Gastrocnemius medialis (tissue), 4 donors: ENCODE data around the gene CNPY3.

Experiments used
- POLR2A ChIP-seq, 2 donors: fragments of 450-650 bp; IDR thresholded peaks; one replicate each; pipeline ENCODE4 v1.6.1; 2017; ENCODE audit warnings: antibody characterized with exemption in 2 of 2, mild to moderate bottlenecking in 2 of 2, moderate library complexity in 2 of 2
- TF ChIP-seq, protein P1 (sequence below), 5 experiments: fragments of 450-650 bp in 3 of 5; fragments of 200-600 bp in 2 of 5; sonication (generic) in 2 of 5; IDR thresholded peaks in 4 of 5; conservative IDR thresholded peaks in 1 of 5; 1 replicate in 4 of 5; 2 replicates in 1 of 5; pipeline ENCODE4 v1.5.1; 2016 to 2019; ENCODE audit warnings: antibody characterized with exemption in 5 of 5, mild to moderate bottlenecking in 3 of 5, moderate library complexity in 3 of 5

DNA sequence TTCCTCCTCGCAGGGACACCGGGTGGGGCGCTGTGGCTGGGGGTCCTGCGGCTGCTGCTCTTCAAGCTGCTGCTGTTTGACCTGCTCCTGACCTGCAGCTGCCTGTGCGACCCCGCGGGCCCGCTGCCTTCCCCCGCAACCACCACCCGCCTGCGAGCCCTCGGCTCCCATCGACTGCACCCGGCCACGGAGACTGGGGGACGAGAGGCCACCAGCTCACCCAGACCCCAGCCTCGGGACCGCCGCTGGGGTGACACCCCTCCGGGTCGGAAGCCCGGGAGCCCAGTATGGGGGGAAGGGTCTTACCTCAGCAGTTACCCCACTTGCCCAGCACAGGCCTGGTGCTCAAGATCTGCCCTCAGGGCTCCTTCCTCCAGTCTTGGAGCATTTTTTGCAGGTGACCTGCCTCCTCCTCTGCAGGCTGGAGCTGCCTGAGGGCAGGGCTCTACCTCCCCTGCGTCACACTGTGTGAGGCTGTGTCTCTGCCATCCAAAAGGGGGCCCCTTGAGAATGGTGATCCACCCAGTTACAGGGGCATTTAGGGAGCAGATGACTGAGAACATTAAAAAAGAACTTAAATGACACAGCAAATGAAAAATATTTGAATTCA is 3.9 kb upstream of the CNPY3 start:
- TF ChIP-seq, protein P1, sequence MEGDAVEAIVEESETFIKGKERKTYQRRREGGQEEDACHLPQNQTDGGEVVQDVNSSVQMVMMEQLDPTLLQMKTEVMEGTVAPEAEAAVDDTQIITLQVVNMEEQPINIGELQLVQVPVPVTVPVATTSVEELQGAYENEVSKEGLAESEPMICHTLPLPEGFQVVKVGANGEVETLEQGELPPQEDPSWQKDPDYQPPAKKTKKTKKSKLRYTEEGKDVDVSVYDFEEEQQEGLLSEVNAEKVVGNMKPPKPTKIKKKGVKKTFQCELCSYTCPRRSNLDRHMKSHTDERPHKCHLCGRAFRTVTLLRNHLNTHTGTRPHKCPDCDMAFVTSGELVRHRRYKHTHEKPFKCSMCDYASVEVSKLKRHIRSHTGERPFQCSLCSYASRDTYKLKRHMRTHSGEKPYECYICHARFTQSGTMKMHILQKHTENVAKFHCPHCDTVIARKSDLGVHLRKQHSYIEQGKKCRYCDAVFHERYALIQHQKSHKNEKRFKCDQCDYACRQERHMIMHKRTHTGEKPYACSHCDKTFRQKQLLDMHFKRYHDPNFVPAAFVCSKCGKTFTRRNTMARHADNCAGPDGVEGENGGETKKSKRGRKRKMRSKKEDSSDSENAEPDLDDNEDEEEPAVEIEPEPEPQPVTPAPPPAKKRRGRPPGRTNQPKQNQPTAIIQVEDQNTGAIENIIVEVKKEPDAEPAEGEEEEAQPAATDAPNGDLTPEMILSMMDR (IDR thresholded peaks at IDR 0.05 in 4 of 5, conservative IDR thresholded peaks at IDR 0.05 in 1 of 5), result no peak
- TF ChIP-seq POLR2A (IDR thresholded peaks at IDR 0.05), result no peak
